Limb (tissue), 2 donors: ENCODE results near the gene CCDC74B.
"Not testable (repeated sequence)": the region's sequence is repeated elsewhere in the genome, so short reads cannot be mapped to it uniquely, and the experiment has no call there.

Experiments
- DNase-seq, 2 donors: peaks; one replicate each; pipeline ENCODE4 v3.0.0-alpha.2; 2016; ENCODE audit errors: extremely low spot score in 2 of 2

The CCDC74B gene

DNA sequence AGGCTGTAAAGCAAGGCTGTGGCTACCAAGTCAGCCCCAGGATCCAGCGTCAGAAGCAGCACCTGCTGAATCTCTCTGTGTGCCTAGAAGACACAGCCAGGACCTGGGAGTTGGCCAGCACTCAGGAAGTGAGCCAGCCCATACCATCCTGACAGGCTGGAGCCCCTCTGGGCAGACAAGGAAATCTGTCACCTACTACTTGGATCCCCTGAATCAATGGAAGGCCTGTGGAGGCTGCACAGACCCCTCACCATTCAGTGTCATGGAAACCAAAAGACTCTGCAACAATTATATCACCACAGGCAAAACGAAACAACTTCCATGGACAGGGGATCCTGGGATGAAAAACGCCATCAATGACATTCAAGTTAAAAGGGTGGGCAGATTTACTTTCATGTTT, 21.7 kb upstream of the CCDC74B start:
- not testable (repeated sequence) for DNase-seq

- no peak for DNase-seq
Observed at GRCh38 chr2:130165293-130166016, 20.5 kb upstream of the CCDC74B start.

- DNase-seq = no peak
Observed at GRCh38 chr2:130162968-130163367, 18.1 kb upstream of the CCDC74B start.

DNA sequence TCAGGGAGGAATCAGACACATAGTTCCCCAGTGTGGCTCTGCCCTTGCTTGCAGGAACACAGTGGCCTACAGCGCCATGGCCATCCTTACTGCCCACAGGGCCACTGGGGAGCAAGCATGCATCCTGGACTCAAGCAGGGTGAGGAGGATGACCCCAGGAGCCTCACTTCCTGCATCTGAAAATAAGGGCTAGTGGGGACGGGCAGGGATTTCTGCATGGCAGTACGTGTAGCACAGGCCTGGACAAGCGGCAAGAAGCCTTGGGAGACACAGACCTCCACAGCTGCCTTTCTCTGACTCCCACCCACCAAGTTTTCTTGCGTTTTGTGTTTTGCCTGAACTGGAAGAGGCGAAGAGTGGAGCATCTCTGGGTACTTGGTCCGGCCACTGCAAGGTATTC, 17.6 kb upstream of the CCDC74B start:
- not testable (repeated sequence) for DNase-seq

GRCh38 chr2:130160838-130161705, 16.2 kb upstream of the CCDC74B start:
- not testable (repeated sequence) for DNase-seq

DNA sequence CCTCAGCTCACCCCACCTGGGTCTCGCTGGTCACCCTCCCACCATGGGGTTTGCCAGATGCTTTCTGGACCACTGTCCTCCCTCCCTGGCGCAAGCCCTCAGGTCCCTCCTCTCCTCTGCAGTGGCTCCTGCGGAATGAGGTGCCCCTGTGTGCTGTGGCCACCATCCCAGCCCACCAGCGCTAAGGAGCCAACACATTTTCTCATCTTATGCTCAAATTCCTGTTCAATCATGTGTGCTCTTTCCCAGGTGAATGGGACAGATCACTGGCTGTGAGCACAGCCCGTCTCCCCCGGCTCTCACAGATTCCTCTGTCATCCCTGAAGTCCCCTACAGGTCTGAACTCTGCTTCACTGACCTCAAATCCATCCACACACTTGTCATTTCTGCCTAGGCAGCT, 15.2 kb upstream of the CCDC74B start:
- no peak for DNase-seq

GRCh38 chr2:130159376-130159775, 14.5 kb upstream of the CCDC74B start:
- DNase-seq = not testable (repeated sequence)

DNA sequence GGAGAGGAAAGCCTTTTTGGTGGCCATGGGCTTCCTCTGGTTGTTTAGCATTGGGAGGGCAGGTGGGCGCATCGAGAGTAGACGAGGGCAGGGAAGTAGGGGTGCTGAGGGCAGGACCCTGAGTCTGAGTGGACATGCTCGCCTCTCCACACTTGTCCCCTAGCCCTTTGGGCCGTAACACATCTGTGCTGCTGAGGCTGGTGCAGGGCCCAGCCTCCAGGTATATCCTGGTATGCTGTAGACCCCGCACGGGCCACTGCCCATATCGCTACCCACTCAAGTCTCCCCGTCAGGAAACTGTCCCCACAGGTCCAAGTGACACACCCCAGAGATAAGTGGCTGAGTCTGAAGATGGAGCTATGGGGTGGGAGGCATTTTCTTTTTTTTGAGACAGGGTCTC, 13.7 kb upstream of the CCDC74B start:
- no peak for DNase-seq

DNA sequence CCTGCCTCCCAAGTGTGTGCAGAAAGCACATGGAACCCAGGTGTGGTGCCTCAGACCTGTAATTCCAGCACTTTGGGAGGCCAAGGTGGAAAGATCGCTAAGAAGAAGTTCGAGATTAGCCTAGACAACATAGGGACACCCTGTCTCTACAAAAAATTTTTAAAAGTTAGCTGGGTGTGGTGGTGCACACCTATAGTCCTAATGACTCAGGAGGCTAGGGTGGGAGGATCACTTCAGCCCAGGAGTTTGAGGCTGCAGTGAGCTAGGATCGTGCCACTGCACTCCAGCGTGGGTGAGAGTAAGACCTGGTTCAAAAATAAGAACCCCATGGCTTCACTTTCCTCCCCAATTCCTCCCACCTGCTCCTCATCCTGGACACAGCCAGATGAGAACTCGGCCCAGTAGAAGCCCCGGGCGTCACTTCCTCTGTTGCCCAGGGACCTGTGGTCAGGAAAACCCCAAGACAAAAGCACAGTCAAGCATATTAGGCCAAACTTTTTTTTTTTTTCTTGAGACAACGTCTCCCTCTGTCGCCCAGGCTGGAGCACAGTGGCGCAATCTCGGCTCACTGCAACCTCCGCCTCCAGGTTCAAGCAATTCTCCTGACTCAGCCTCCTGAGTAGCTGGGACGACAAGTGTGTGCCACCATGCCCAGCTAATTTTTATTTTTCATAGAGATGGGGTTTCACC, 13.1 kb upstream of the CCDC74B start:
- not testable (repeated sequence) for DNase-seq

GRCh38 chr2:130157354-130157753, 12.4 kb upstream of the CCDC74B start:
- DNase-seq = not testable (repeated sequence)

- DNase-seq = no peak
Observed at GRCh38 chr2:130156624-130157004, 11.7 kb upstream of the CCDC74B start.

- DNase-seq = peak in 1 of 2 donors; percentile 45
Observed at GRCh38 chr2:130155956-130156623, 11.2 kb upstream of the CCDC74B start.

- no peak for DNase-seq
Observed at GRCh38 chr2:130154773-130155765, 10.2 kb upstream of the CCDC74B start.

DNA sequence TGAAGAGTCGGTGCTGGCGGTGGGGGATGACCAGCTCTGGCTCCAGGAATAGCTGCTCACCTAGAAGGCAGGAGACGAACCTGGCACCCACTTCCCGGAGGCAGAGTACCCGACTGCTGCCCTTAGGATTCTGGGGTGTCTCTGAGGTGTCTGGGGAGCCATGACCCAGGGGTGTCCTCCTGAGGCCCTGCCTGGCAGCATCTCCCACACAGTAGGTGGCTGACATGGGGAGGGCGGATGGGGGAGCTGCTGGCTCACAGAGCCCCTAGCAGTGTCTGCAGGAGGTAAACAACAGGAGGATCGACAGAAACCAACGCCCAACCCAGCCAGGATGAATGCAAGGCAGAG, 9.5 kb upstream of the CCDC74B start:
- DNase-seq = not testable (repeated sequence)

- not testable (repeated sequence) for DNase-seq
Observed at GRCh38 chr2:130153721-130154422, 9.0 kb upstream of the CCDC74B start.

- no peak for DNase-seq
Observed at GRCh38 chr2:130152816-130153595, 8.1 kb upstream of the CCDC74B start.

GRCh38 chr2:130152136-130152815, 7.4 kb upstream of the CCDC74B start:
- DNase-seq = not testable (repeated sequence)

GRCh38 chr2:130151145-130151512, 6.2 kb upstream of the CCDC74B start:
- not testable (repeated sequence) for DNase-seq
